Cardiac muscle cell (in vitro differentiated cells and primary cell): ENCODE measurements around the gene TFB1M. TPM values are rescaled to one million over a fixed set of nuclear protein-coding genes. Genes with fewer than 3 reads are reported as not detected.
A peak's percentile ranks its signal among the peaks of the same experiment; 100 is the strongest.

Source experiments
- DNase-seq, 2 donors: peaks; one replicate each; pipeline versions ENCODE4 v3.0.0 to v3.0.0-alpha.2; 2010 to 2017; ENCODE audit warnings: low read depth in 1 of 2, low spot score in 1 of 2
- H3K27ac ChIP-seq: fragments of 200-600 bp; sonication (generic); 2 replicates; pipeline ENCODE4 v1.5.1; 2016
- H3K27me3 ChIP-seq: fragments of 200-600 bp; sonication (generic); 2 replicates; pipeline ENCODE4 v1.6.0; 2016; ENCODE audit warnings: control low read depth
- H3K36me3 ChIP-seq: fragments of 200-600 bp; sonication (generic); 2 replicates; pipeline ENCODE4 v1.5.1; 2016; ENCODE audit warnings: control low read depth
- H3K4me1 ChIP-seq: fragments of 200-600 bp; sonication (generic); 2 replicates; pipeline ENCODE4 v1.8.1; 2017; ENCODE audit warnings: low read depth, mild to moderate bottlenecking, mixed run types
- H3K4me3 ChIP-seq: fragments of 200-600 bp; sonication (generic); 2 replicates; pipeline ENCODE4 v1.5.1; 2016; ENCODE audit warnings: mild to moderate bottlenecking
- H3K9me3 ChIP-seq: fragments of 200-600 bp; sonication (generic); 2 replicates; pipeline ENCODE4 v1.5.1; 2017; ENCODE audit warnings: low read depth, mild to moderate bottlenecking, control low read depth
- CTCF ChIP-seq: IDR thresholded peaks from 2 replicates; pipeline ENCODE4 v1.5.1; 2012; ENCODE audit warnings: low read depth, mild to moderate bottlenecking, low read length
- polyA plus RNA-seq: library from polyadenylated mRNA; unstranded; fragments of >200 nt; fragmentation: Nextera tagmentation; extraction: Ambion mirVana; gene quantifications from 2 replicates; pipeline ENCODE4 v1.2.1, GENCODE V29; 2016
- total RNA-seq: library from RNA; depleted of rRNA; stranded (reverse); fragments of >200 nt; gene quantifications from 2 replicates; pipeline ENCODE4 v1.2.3, GENCODE V29; 2016

Gene TFB1M
- total and polyA plus RNA-seq, 2 experiments from 2014 or later = 14.8 to 22.0 TPM

- DNase-seq = peak in 1 of 2 donors; percentile 59
These were observed 38.3 kb downstream of the TFB1M start for GRCh38 chr6:155275808-155276480.

GRCh38 chr6:155274533-155274932, 39.8 kb downstream of the TFB1M start:
- Histone ChIP-seq H3K4me1 (no peaks in the 10 kb centered on the region), H3K4me3 (no peak overlapping the region), H3K36me3 (peaks cover 5% of the 10 kb centered on the region), H3K27ac (no peak overlapping the region), H3K9me3 (no peaks in the 10 kb centered on the region), H3K27me3 (peaks cover 71% of the 10 kb centered on the region)
- no peak for TF ChIP-seq CTCF
- peak in 1 of 2 donors; percentile 32 for DNase-seq

More at GRCh38 chr6:155275808-155276480, 38.3 kb downstream of the TFB1M start:
- peaks cover 5% of the 10 kb centered on the region for H3K36me3 ChIP-seq
- peaks cover 57% of the 10 kb centered on the region for H3K27me3 ChIP-seq
- H3K4me3 ChIP-seq = no peak overlapping the region
- no peak overlapping the region for H3K27ac ChIP-seq
- no peak for TF ChIP-seq CTCF
- no peaks in the 10 kb centered on the region for H3K4me1 ChIP-seq
- H3K9me3 ChIP-seq = no peaks in the 10 kb centered on the region

GRCh38 chr6:155274106-155274505, 40.2 kb downstream of the TFB1M start:
- H3K4me1 ChIP-seq = no peaks in the 10 kb centered on the region
- no peak overlapping the region for H3K27ac ChIP-seq
- peaks cover 72% of the 10 kb centered on the region for H3K27me3 ChIP-seq
- no peaks in the 10 kb centered on the region for H3K9me3 ChIP-seq
- H3K4me3 ChIP-seq = no peak overlapping the region
- peak in 1 of 2 donors; percentile 12 for DNase-seq
- no peak for TF ChIP-seq CTCF
- peaks cover 5% of the 10 kb centered on the region for H3K36me3 ChIP-seq

GRCh38 chr6:155273431-155273830, 40.9 kb downstream of the TFB1M start:
- no peak overlapping the region for H3K4me3 ChIP-seq
- H3K27me3 ChIP-seq = peaks cover 67% of the 10 kb centered on the region
- no peak overlapping the region for H3K27ac ChIP-seq
- TF ChIP-seq CTCF = no peak
- H3K9me3 ChIP-seq = no peaks in the 10 kb centered on the region
- DNase-seq = peak in 1 of 2 donors; percentile 94
- H3K4me1 ChIP-seq = peaks cover 3% of the 10 kb centered on the region
- H3K36me3 ChIP-seq = peaks cover 5% of the 10 kb centered on the region

GRCh38 chr6:155272353-155273232, 41.7 kb downstream of the TFB1M start:
- Histone ChIP-seq H3K27me3 (peaks cover 64% of the 10 kb centered on the region), H3K4me1 (peaks cover 5% of the 10 kb centered on the region), H3K4me3 (no peak overlapping the region), H3K27ac (no peak overlapping the region), H3K36me3 (peaks cover 5% of the 10 kb centered on the region), H3K9me3 (no peaks in the 10 kb centered on the region)
- peak in 1 of 2 donors; percentile 22 for DNase-seq
- no peak for TF ChIP-seq CTCF
